Right lobe of liver (tissue), 6 donors: Measurements from ENCODE around the gene BCL2L14. TPM values are rescaled to one million over a fixed set of nuclear protein-coding genes. Genes with fewer than 3 reads are reported as not detected.

Experiments used
- ATAC-seq, 4 donors: fragments of 200-7000 bp; cut with Tn5 transposase; one replicate each; pipeline ENCODE4 v1.9.1; 2020; ENCODE audit warnings: mild to moderate bottlenecking in 4 of 4, moderate library complexity in 4 of 4
- DNase-seq, 3 donors: peaks; one replicate each; pipeline ENCODE4 v3.0.0-alpha.2; 2020
- H3K27ac ChIP-seq, 3 donors: fragments of 200-600 bp; one replicate each; pipeline ENCODE4 v1.8.0; 2022
- H3K27me3 ChIP-seq, 2 donors: fragments of 200-600 bp; one replicate each; pipeline ENCODE4 v1.8.0; 2022
- H3K36me3 ChIP-seq, 4 donors: fragments of 200-600 bp; sonication (generic) in 1 of 4; one replicate each; pipeline versions ENCODE4 v1.5.1 to v1.8.0; 2017 to 2022; ENCODE audit warnings: control low read depth in 1 of 4
- H3K4me1 ChIP-seq, 4 donors: fragments of 200-600 bp; sonication (generic) in 1 of 4; one replicate each; pipeline versions ENCODE4 v1.5.1 to v1.8.0; 2017 to 2022; ENCODE audit warnings: control low read depth in 1 of 4
- H3K4me3 ChIP-seq, 3 donors: fragments of 200-600 bp; one replicate each; pipeline ENCODE4 v1.8.0; 2022
- H3K9me3 ChIP-seq, 4 donors: fragments of 200-600 bp; sonication (generic) in 1 of 4; one replicate each; pipeline versions ENCODE4 v1.5.1 to v1.8.0; 2017 to 2022; ENCODE audit warnings: control low read depth in 1 of 4
- POLR2A ChIP-seq: fragments of 450-650 bp; IDR thresholded peaks from one replicate; pipeline ENCODE4 v1.6.1; 2017; ENCODE audit warnings: antibody characterized with exemption, mild to moderate bottlenecking
- WGBS: methylation state at CpG from one replicate; pipeline ENCODE4 v1.1.6; 2018; ENCODE audit warnings: low coverage, low lambda C conversion rate; ENCODE audit not compliant: insufficient coverage; ENCODE audit errors: missing lambda C conversion rate; 5-methylcytosine and 5-hydroxymethylcytosine counted together
- intact Hi-C, 2 donors: fragments of 100-400 bp; cut with DNase I; formaldehyde crosslinking; loops; one replicate each; pipeline versions ENCODE4 v1.11.2 to v1.14.1; 2022
- total RNA-seq, 6 experiments: library from RNA; depleted of rRNA in 2 of 6; stranded (reverse); fragments of >200 nt in 2 of 6; fragmentation: NEBNext Ultra II Directional in 3 of 6; extraction: Animal tissue kit (Norgen Biotek cat#: 25700) in 3 of 6; gene quantifications; one replicate each; pipeline versions ENCODE4 v1.1.0 to v1.2.4, GENCODE V29; 2016 to 2023
- TF ChIP-seq, protein P1 (sequence below), 4 donors: fragments of 200-600 bp in 3 of 4; fragments of 450-650 bp in 1 of 4; IDR thresholded peaks; one replicate each; pipeline versions ENCODE4 v1.5.1 to v1.8.0; 2016 to 2022; ENCODE audit warnings: antibody characterized with exemption in 4 of 4, mild to moderate bottlenecking in 2 of 4
- donor health status: DM: no; HTN: yes; CAD: no.
- donor health status: DM: no; HTN: no; CAD: no.
- donor health status: DM: no; HTN: no; CAD: no.
- donor health status: DM: no; HTN: yes; CAD: no.
- donor health status: DM: no; HTN: yes; CAD: no.

BCL2L14 gene
- total RNA-seq, 6 experiments from 2014 or later: 0.14 to 1.1 TPM; not detected in 4

- no peaks in the 10 kb centered on the region for H3K27me3 ChIP-seq
- ATAC-seq: no peak
- 68% methylated on average over 3 of the region's 4 CpGs for WGBS
- H3K4me1 ChIP-seq: no peaks in the 10 kb centered on the region
- H3K9me3 ChIP-seq: no peaks in the 10 kb centered on the region
- H3K36me3 ChIP-seq: no peaks in the 10 kb centered on the region
- intact Hi-C loops: no loop called here
- no peak overlapping the region for H3K27ac ChIP-seq
- DNase-seq: no peak
- TF ChIP-seq POLR2A: no peak
- TF ChIP-seq, protein P1, sequence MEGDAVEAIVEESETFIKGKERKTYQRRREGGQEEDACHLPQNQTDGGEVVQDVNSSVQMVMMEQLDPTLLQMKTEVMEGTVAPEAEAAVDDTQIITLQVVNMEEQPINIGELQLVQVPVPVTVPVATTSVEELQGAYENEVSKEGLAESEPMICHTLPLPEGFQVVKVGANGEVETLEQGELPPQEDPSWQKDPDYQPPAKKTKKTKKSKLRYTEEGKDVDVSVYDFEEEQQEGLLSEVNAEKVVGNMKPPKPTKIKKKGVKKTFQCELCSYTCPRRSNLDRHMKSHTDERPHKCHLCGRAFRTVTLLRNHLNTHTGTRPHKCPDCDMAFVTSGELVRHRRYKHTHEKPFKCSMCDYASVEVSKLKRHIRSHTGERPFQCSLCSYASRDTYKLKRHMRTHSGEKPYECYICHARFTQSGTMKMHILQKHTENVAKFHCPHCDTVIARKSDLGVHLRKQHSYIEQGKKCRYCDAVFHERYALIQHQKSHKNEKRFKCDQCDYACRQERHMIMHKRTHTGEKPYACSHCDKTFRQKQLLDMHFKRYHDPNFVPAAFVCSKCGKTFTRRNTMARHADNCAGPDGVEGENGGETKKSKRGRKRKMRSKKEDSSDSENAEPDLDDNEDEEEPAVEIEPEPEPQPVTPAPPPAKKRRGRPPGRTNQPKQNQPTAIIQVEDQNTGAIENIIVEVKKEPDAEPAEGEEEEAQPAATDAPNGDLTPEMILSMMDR (IDR thresholded peaks at IDR 0.05): no peak
- H3K4me3 ChIP-seq: no peak overlapping the region
These were observed 6.1 kb upstream of the BCL2L14 start for GRCh38 chr12:12064596-12064995.

DNA sequence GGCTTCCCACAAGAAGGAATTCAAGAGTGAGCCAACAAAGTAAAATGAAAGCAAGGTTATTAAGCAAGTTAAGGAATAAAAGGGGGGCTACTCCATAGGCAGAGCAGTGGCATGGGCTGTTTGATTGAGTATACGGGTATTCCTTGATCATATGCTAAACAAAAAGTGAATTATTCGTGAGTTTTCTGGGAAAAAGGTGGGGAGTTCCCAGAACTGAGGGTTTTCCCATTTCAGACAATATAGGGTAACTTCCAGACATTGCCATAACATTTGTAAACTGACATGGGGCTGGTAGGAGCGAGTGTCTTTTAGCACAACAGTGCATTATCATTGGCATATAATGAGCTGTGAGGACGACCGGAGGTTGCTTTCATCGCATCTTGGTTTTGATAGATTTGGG, 2.0 kb upstream of the BCL2L14 start:
- DNase-seq (no peak), ATAC-seq (no peak)
- no peaks in the 10 kb centered on the region for H3K27me3 ChIP-seq
- no peak overlapping the region for H3K27ac ChIP-seq
- WGBS: 91% methylated on average over 6 of the region's 6 CpGs
- intact Hi-C loops: no loop called here
- no peaks in the 10 kb centered on the region for H3K9me3 ChIP-seq
- TF ChIP-seq, protein P1 (IDR thresholded peaks at IDR 0.05): no peak
- TF ChIP-seq POLR2A: no peak
- H3K36me3 ChIP-seq: no peaks in the 10 kb centered on the region
- peaks cover 0 to 9% (median 0%) of the 10 kb centered on the region in 4 donors for H3K4me1 ChIP-seq
- no peak overlapping the region for H3K4me3 ChIP-seq

DNA sequence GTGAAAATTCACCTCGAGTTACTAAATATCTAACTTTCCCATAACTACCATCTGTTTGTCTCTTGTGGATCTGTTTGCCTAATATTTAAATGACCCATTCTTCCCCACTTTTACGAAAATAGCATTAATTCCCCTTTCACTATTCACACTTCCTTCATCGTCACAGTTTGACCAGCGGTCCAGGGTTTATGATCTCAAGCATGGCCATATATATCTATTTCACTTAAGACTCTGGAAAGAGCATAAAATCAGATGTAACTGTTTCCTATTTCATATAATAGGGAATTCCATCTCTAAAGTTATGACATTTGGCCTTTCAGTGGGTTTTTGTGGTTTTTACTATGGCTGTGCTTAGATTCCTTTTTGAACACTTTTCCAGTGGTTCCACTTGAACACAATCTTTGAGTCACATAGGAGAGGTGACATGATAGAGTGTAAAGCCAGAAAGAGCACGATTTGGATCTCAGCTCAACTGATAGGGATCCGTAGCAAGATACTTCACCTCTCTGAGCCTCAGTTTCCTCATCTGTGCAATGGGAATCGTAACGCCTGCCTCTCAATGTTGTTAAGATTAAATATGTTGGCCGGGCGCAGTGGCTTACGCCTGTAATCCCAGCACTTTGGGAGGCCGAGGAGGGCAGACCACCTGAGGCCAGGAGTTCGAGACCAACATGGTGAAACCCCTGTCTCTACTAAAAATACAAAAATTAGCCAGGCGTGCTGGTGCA, 754 bp upstream of the BCL2L14 start:
- Histone ChIP-seq H3K36me3 (no peaks in the 10 kb centered on the region), H3K4me1 (peaks cover 0 to 9% (median 0%) of the 10 kb centered on the region in 4 donors), H3K4me3 (no peak overlapping the region), H3K27ac (no peak overlapping the region), H3K9me3 (no peaks in the 10 kb centered on the region), H3K27me3 (no peaks in the 10 kb centered on the region)
- DNase-seq: no peak
- WGBS: 88% methylated on average over 13 of the region's 14 CpGs
- TF ChIP-seq, protein P1 (IDR thresholded peaks at IDR 0.05): no peak
- no peak for TF ChIP-seq POLR2A
- intact Hi-C loops: loop anchor here in 1 of 2 donors (10.0 kb wide), 1 partner anchor 265 kb away; no protein-coding TSS in a partner anchor
- no peak for ATAC-seq

DNA sequence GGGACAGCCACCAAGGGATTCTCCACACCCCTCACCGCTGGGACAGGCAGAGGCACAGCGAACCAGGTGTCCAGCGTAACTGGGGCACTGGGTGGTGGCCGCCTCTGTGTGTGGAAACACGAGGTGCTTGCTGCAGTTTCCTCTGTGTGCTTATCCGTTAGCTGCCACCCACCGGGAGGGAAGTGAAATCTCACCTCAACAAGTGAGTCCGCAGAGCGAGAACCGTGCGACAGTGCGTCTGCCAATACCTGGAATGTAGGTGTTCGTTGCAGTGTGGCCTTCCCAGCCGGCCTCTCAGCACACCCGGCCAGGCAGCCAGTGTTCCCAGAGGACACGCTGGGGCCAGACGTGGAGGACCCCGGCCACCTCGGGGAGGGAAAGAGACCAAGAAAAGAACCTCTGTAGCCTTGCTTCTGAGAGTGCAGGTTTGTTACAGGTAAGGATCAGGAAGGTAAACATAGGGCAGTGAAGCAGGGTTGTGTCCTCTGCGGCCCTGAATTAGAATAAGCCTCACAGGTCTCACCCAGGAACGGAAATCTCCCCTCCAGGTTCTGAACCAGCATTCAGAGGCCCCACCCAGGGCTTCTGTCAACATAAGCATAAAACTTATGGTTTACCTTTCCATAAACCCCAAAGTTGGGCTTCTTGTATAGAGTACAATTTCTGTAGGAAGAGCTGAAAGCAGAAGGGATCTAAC, 1.5 kb downstream of the BCL2L14 start:
- H3K27me3 ChIP-seq: no peaks in the 10 kb centered on the region
- no peaks in the 10 kb centered on the region for H3K9me3 ChIP-seq
- DNase-seq: peak; percentile 60 to 64 (median 62)
- H3K4me3 ChIP-seq: peak overlapping the region; percentile 4 to 43 (median 30)
- peak; percentile 78 to 84 (median 78) for ATAC-seq
- intact Hi-C loops: loop anchor here in 1 of 2 donors (10.0 kb wide), 1 partner anchor 263 kb away; no protein-coding TSS in a partner anchor
- WGBS: 13% methylated on average over 15 of the region's 21 CpGs
- no peaks in the 10 kb centered on the region for H3K36me3 ChIP-seq
- H3K4me1 ChIP-seq: peaks cover 0 to 9% (median 0%) of the 10 kb centered on the region in 4 donors
- TF ChIP-seq, protein P1 (IDR thresholded peaks at IDR 0.05): peak in 1 of 4 donors; percentile 15
- no peak for TF ChIP-seq POLR2A
- H3K27ac ChIP-seq: no peak overlapping the region
